HepG2 (cell line): ENCODE measurements around the gene PA2G4. TPM values are rescaled to one million over a fixed set of nuclear protein-coding genes. Genes with fewer than 3 reads are reported as not detected.

ENCODE experiments used
- ARNT ChIP-seq: fragments of 450-650 bp; IDR thresholded peaks from 2 replicates; pipeline ENCODE4 v1.6.1; 2017
- ASH2L ChIP-seq: fragments of 300-600, 200-600 bp; sonication (generic); IDR thresholded peaks from 2 replicates; pipeline ENCODE4 v1.7.0; 2017; ENCODE audit warnings: low read depth, mild to moderate bottlenecking, moderate library complexity, mixed read lengths, low read length; ENCODE audit not compliant: insufficient read length
- ESRRA ChIP-seq: sonication (generic); formaldehyde crosslinking; IDR thresholded peaks from 2 replicates; pipeline ENCODE4 v1.5.1; 2020; ENCODE audit warnings: mild to moderate bottlenecking, low read depth, missing genetic modification reagents
- HES4 ChIP-seq: sonication (generic); formaldehyde crosslinking; IDR thresholded peaks from 2 replicates; pipeline ENCODE4 v1.9.0; 2021; ENCODE audit warnings: mild to moderate bottlenecking, missing genetic modification reagents, borderline replicate concordance
- LCORL ChIP-seq, 2 experiments: fragments of 450-650 bp in 1 of 2; sonication (generic) in 1 of 2; formaldehyde crosslinking in 1 of 2; IDR thresholded peaks; 2 replicates each; pipeline versions ENCODE4 v1.5.0 to v1.6.1; 2017 to 2020; ENCODE audit warnings: antibody characterized with exemption in 1 of 2, missing genetic modification reagents in 1 of 2
- NR2F1 ChIP-seq, 2 experiments: fragments of 450-650 bp in 1 of 2; formaldehyde crosslinking in 1 of 2; IDR thresholded peaks; 2 replicates each; pipeline versions ENCODE4 v1.5.0 to v1.6.1; 2016 to 2020; ENCODE audit warnings: mild to moderate bottlenecking in 1 of 2, missing compliant biosample characterization in 1 of 2, missing genetic modification reagents in 1 of 2, moderate library complexity in 1 of 2
- THYN1 ChIP-seq: sonication (generic); formaldehyde crosslinking; IDR thresholded peaks from 2 replicates; pipeline ENCODE4 v1.8.1; 2023; ENCODE audit warnings: low read depth, mild to moderate bottlenecking, moderate library complexity, missing genetic modification reagents, borderline replicate concordance
- TMF1 ChIP-seq: sonication (generic); formaldehyde crosslinking; IDR thresholded peaks from 2 replicates; pipeline ENCODE4 v1.8.1; 2022; ENCODE audit warnings: low read depth, missing genetic modification reagents
- ZNF432 ChIP-seq: sonication (generic); formaldehyde crosslinking; IDR thresholded peaks from 2 replicates; pipeline ENCODE4 v1.5.0; 2020; ENCODE audit warnings: missing genetic modification reagents, mild to moderate bottlenecking, borderline replicate concordance
- ZNF44 ChIP-seq: sonication (generic); formaldehyde crosslinking; IDR thresholded peaks from 2 replicates; pipeline ENCODE4 v1.5.1; 2020; ENCODE audit warnings: mild to moderate bottlenecking, missing genetic modification reagents
- ZNF468 ChIP-seq: sonication (generic); formaldehyde crosslinking; IDR thresholded peaks from 2 replicates; pipeline ENCODE4 v1.8.0; 2022; ENCODE audit warnings: mild to moderate bottlenecking, moderate library complexity, missing genetic modification reagents
- ZNF747 ChIP-seq: sonication (generic); formaldehyde crosslinking; IDR thresholded peaks from 2 replicates; pipeline ENCODE4 v1.8.1; 2023; ENCODE audit warnings: missing genetic modification reagents, mild to moderate bottlenecking, borderline replicate concordance
- ZNF749 ChIP-seq: sonication (generic); formaldehyde crosslinking; IDR thresholded peaks from 2 replicates; pipeline ENCODE4 v1.8.0; 2022; ENCODE audit warnings: mild to moderate bottlenecking, missing genetic modification reagents, moderate library complexity, borderline replicate concordance
- polyA plus RNA-seq, 8 experiments: library from polyadenylated mRNA; depleted of rRNA in 3 of 8; stranded (reverse) in 7 of 8; unstranded in 1 of 8; fragments of >200 nt; fragmentation: Illumina TruSeq in 4 of 8; extraction: Trizol in 4 of 8; gene quantifications; 2 replicates each; pipeline versions ENCODE4 v1.2.1 to v1.2.3, GENCODE V29; 2011 to 2016; ENCODE audit warnings: low read depth in 4 of 8, missing spikeins in 1 of 8, mixed read lengths in 1 of 8; ENCODE audit not compliant: insufficient read depth in 1 of 8
- total RNA-seq, 5 experiments: library from RNA; depleted of rRNA; stranded (reverse); fragments of >200 nt; fragmentation: Illumina TruSeq; extraction: Trizol; gene quantifications; 2 replicates each; pipeline ENCODE4 v1.2.3, GENCODE V29; 2016; ENCODE audit warnings: low read depth in 1 of 5
- TF ChIP-seq, protein P1 (sequence below): sonication (generic); formaldehyde crosslinking; IDR thresholded peaks from 2 replicates; pipeline ENCODE4 v1.5.0; 2020; ENCODE audit warnings: missing genetic modification reagents
- TF ChIP-seq, protein P2 (sequence below): sonication (generic); formaldehyde crosslinking; IDR thresholded peaks from 2 replicates; pipeline ENCODE4 v1.8.0; 2023; ENCODE audit warnings: mild to moderate bottlenecking, missing genetic modification reagents

The PA2G4 gene
- total and polyA plus RNA-seq, 2 of the 13 experiments (the other 11 are each of a cell fraction or from before 2014, with no cell fraction given): 147 to 240 TPM

DNA sequence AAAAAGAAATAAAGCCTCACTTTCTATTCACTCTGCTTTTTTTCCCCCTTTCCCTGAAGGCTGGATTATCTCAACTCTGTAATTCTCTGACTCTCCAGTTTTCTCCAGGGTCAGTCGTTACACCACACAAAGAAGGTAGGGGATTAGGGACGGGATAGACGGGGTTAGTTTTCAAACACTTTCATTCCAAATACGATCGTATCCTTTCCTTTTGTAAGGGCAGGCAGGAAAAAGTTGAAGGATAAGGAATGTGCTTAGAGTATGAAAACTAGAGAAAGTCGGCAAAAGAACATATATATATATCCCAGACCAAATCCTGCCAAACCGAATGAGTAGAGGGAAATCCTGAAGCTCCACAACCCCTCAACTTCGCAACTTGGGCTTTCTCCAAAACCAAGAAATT lies 23.1 kb downstream of the PA2G4 start (continued):
- TF ChIP-seq HES4 (CRISPR knock-in tag) (no peak), LCORL (IDR thresholded peaks at IDR 0.05) (no peak), LCORL (CRISPR knock-in tag; IDR thresholded peaks at IDR 0.05) (0 out of 2 replicates have a peak, but pooled peaks have one; percentile 14), ARNT (no peak), ZNF468 (no peak), THYN1 (CRISPR knock-in tag) (no peak), TMF1 (CRISPR knock-in tag) (no peak), ZNF432 (CRISPR knock-in tag) (no peak), NR2F1 (CRISPR knock-in tag; IDR thresholded peaks at IDR 0.05) (no peak), ZNF749 (CRISPR knock-in tag) (no peak), ZNF747 (no peak), ASH2L (peak; percentile 18), ESRRA (CRISPR knock-in tag) (0 out of 2 replicates have a peak, but pooled peaks have one; percentile 10), ZNF44 (CRISPR knock-in tag) (0 out of 2 replicates have a peak, but pooled peaks have one; percentile 3)
- TF ChIP-seq, protein P1, sequence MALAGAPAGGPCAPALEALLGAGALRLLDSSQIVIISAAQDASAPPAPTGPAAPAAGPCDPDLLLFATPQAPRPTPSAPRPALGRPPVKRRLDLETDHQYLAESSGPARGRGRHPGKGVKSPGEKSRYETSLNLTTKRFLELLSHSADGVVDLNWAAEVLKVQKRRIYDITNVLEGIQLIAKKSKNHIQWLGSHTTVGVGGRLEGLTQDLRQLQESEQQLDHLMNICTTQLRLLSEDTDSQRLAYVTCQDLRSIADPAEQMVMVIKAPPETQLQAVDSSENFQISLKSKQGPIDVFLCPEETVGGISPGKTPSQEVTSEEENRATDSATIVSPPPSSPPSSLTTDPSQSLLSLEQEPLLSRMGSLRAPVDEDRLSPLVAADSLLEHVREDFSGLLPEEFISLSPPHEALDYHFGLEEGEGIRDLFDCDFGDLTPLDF (CRISPR knock-in tag): no peak
- TF ChIP-seq, protein P2, sequence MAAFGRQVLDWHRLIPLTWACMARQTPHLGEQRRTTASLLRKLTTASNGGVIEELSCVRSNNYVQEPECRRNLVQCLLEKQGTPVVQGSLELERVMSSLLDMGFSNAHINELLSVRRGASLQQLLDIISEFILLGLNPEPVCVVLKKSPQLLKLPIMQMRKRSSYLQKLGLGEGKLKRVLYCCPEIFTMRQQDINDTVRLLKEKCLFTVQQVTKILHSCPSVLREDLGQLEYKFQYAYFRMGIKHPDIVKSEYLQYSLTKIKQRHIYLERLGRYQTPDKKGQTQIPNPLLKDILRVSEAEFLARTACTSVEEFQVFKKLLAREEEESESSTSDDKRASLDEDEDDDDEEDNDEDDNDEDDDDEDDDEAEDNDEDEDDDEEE (CRISPR knock-in tag): no peak
- TF ChIP-seq, all 625 proteins: peak for 7
